ENCODE results near the gene CPA4. TPM values are rescaled to one million over a fixed set of nuclear protein-coding genes. Genes with fewer than 3 reads are reported as not detected.

Gene CPA4
- total RNA-seq, 4 donors from 2014 or later: 5.3 to 12.3 (median 9.6) TPM

DNA sequence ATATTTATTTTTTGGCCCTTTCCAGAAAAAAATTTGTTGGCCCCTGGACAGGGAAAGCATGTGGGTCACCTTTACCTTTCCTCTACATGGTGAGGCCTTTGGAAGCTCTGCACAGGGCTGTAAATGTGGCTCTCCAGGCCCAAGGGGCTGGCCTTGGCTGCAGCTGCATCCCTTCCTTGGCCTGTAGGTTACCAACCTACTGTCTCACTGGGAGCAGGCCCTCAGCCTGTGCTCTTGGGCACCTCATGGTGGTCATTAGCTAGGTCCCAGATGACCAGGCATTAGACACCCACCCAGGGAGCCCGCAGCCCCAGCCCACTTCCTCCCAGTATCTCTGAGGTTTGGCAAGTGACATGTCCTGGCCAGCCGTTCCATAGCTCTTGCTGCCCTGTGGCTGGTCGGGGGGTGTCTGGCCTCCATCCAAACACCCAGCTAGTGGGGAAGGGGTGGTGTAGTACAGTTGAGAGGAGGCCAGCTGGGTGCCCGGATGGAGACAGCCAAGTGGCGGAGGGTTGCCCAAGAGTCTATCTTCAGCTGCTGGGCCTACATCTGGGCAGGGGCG, 44.5 kb downstream of the CPA4 start:
- no peak for DNase-seq
- Histone ChIP-seq H3K4me1 (no peaks in the 10 kb centered on the region), H3K27ac (no peak overlapping the region), H3K36me3 (no peaks in the 10 kb centered on the region), H3K27me3 (no peaks in the 10 kb centered on the region), H3K4me3 (no peak overlapping the region), H3K9me3 (no peaks in the 10 kb centered on the region)
- TF ChIP-seq, protein P1, sequence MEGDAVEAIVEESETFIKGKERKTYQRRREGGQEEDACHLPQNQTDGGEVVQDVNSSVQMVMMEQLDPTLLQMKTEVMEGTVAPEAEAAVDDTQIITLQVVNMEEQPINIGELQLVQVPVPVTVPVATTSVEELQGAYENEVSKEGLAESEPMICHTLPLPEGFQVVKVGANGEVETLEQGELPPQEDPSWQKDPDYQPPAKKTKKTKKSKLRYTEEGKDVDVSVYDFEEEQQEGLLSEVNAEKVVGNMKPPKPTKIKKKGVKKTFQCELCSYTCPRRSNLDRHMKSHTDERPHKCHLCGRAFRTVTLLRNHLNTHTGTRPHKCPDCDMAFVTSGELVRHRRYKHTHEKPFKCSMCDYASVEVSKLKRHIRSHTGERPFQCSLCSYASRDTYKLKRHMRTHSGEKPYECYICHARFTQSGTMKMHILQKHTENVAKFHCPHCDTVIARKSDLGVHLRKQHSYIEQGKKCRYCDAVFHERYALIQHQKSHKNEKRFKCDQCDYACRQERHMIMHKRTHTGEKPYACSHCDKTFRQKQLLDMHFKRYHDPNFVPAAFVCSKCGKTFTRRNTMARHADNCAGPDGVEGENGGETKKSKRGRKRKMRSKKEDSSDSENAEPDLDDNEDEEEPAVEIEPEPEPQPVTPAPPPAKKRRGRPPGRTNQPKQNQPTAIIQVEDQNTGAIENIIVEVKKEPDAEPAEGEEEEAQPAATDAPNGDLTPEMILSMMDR (IDR thresholded peaks at IDR 0.05): no peak
- TF ChIP-seq POLR2A (IDR thresholded peaks at IDR 0.05): no peak
- intact Hi-C loops (cut with DNase I): no loop called here
- 80% methylated on average over 1 to 5 of the region's 6 CpGs for WGBS, 2 donors

DNA sequence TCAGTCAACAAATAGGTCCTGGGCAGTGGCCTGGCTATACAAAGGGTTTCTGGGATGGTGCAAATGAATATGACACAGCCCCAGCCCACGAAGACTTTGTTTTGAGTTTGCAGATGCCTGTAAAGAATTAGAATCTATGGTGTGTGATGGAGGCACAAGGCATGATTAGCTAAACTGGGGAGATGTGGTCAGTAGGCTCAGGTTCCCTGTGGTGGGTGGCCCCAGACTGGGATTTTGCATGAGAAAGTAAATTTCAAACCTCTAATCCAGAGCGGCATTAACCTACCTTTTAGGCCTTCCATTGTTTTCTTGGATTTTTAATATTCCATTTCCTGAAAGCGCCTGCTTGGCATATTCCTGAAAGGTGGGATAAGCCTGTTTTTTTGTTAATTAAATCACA, 45.3 kb downstream of the CPA4 start:
- DNase-seq: no peak
- no peaks in the 10 kb centered on the region for H3K36me3 ChIP-seq
- no peaks in the 10 kb centered on the region for H3K4me1 ChIP-seq
- 88 to 90% methylated on average over 3 of the region's 3 CpGs for WGBS, 2 donors
- no peak overlapping the region for H3K27ac ChIP-seq
- no peak overlapping the region for H3K4me3 ChIP-seq
- no peaks in the 10 kb centered on the region for H3K9me3 ChIP-seq
- TF ChIP-seq POLR2A (IDR thresholded peaks at IDR 0.05): no peak
- TF ChIP-seq, protein P1 (IDR thresholded peaks at IDR 0.05): no peak
- intact Hi-C loops (cut with DNase I): no loop called here
- H3K27me3 ChIP-seq: no peaks in the 10 kb centered on the region

DNA sequence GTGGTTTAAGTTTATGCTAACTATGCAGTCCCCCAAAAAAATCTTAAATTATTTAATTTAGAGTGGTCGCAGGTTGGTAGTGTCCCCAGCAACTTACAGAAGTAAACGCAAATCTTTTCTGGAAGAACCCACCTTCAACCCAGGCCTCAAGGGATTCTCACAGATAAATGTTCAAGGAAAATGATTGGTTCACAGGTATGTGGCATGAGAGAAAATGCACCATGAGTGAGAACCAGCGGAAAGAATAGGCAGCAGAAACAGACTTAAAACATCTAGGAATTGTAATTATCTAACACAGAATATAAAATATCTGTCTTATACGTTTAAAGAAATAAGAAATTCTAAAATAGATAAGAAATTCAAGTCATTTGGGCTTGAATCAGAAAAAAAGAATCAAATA, 48.9 kb downstream of the CPA4 start:
- TF ChIP-seq, protein P1 (IDR thresholded peaks at IDR 0.05): no peak
- TF ChIP-seq POLR2A (IDR thresholded peaks at IDR 0.05): no peak
- Histone ChIP-seq H3K4me3 (no peak overlapping the region), H3K9me3 (no peaks in the 10 kb centered on the region), H3K27me3 (peaks cover 0 to 7% (median 0%) of the 10 kb centered on the region in 4 donors), H3K27ac (no peak overlapping the region), H3K36me3 (no peaks in the 10 kb centered on the region), H3K4me1 (no peaks in the 10 kb centered on the region)
- intact Hi-C loops (cut with DNase I): no loop called here
- 87 to 93% methylated on average over 4 of the region's 4 CpGs for WGBS, 2 donors
- no peak for DNase-seq

DNA sequence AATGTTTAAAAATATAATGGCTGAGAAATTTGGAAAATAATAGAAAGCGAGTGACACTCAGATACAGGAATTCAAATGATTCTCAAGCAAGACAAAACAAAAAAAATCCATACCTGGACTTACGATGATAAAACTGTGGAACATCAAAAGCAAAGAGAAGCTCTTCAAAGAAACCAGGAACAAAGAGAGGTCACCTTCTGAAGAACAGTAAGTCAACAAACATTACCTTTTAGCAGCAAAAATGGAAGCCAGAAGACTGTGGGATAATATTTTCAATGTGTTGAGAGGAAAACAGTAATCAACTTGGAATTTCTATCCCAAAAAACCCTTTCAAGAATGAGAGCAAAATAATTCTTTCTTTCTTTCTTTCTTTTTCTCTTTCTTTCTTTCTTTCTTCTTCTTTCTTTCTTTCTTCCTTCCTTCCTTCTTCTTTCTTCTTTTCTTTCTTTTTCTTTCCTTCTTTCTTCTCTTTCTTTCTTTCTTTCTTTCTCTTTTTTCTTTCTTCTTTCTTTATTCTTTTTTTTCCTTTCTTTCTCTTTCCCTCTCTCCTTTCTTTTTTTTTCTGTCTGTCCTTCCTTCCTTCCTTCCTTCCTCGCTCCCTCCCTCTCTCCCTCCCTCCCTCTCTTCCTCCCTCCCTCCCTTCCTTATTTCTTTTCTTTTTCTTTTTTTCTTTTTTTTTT, 49.9 kb downstream of the CPA4 start:
- DNase-seq: no peak
- TF ChIP-seq, protein P1 (IDR thresholded peaks at IDR 0.05): no peak
- no peak for TF ChIP-seq POLR2A (IDR thresholded peaks at IDR 0.05)
- no peak overlapping the region for H3K27ac ChIP-seq
- intact Hi-C loops (cut with DNase I): no loop called here
- WGBS, 2 donors: 79 to 90% methylated on average over 3 of the region's 3 CpGs
- H3K27me3 ChIP-seq: peaks cover 0 to 7% (median 0%) of the 10 kb centered on the region in 4 donors
- H3K4me3 ChIP-seq: no peak overlapping the region
- no peaks in the 10 kb centered on the region for H3K36me3 ChIP-seq
- H3K4me1 ChIP-seq: no peaks in the 10 kb centered on the region
- H3K9me3 ChIP-seq: no peaks in the 10 kb centered on the region

DNA sequence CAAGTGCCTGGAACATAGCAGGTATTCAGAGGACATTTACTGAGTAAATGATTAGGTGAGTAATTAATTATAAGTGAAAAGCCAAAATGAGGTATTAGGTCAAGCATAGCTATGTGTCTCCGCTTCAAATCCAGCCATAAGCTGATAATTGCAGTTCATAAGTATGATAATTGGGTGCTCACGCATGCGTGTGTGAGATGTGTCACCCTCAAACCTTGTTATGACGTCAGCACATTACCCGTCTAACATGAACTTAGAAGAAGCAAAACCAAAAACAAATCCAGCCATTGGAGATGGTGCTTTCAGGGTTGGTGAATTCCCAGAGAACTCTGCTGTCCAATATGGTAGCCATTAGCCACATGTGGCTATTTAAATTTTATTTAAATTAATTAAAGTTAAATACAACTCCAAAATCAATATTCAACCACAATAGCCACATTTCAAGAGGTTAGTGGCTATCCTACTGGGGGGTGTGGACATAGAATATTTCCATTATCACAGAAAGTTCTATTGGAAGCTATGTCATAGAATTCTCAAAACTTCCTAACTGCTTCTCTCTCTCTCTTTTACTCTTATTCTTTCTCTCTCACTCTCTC, 51.4 kb downstream of the CPA4 start, which contains the start of gene CPA5:
Gene CPA5, plus strand, starts transcription at position 546 of the 596 bp plus-strand sequence. CDS start 1,670 bp downstream, outside the sequence.
- H3K27ac ChIP-seq: no peak within 1 kb of the TSS
- peaks cover 0 to 7% (median 0%) of the 10 kb centered on the region in 4 donors for H3K27me3 ChIP-seq
- H3K4me1 ChIP-seq: no peaks in the 10 kb centered on the region
- no peak for DNase-seq
- no peak within 1 kb of the TSS for H3K4me3 ChIP-seq
- intact Hi-C loops (cut with DNase I): no loop called here
- H3K9me3 ChIP-seq: no peaks in the 10 kb centered on the region
- TF ChIP-seq POLR2A (IDR thresholded peaks at IDR 0.05): no peak
- no peaks in the 10 kb centered on the region for H3K36me3 ChIP-seq
- WGBS, 2 donors: 92 to 93% methylated on average over 5 of the region's 5 CpGs
